ENCODE measurements around the gene LINC01488. TPM values are rescaled to one million over a fixed set of nuclear protein-coding genes. Genes with fewer than 3 reads are reported as not detected.

The LINC01488 gene
- total RNA-seq, 2 experiments from 2014 or later, result not detected

DNA sequence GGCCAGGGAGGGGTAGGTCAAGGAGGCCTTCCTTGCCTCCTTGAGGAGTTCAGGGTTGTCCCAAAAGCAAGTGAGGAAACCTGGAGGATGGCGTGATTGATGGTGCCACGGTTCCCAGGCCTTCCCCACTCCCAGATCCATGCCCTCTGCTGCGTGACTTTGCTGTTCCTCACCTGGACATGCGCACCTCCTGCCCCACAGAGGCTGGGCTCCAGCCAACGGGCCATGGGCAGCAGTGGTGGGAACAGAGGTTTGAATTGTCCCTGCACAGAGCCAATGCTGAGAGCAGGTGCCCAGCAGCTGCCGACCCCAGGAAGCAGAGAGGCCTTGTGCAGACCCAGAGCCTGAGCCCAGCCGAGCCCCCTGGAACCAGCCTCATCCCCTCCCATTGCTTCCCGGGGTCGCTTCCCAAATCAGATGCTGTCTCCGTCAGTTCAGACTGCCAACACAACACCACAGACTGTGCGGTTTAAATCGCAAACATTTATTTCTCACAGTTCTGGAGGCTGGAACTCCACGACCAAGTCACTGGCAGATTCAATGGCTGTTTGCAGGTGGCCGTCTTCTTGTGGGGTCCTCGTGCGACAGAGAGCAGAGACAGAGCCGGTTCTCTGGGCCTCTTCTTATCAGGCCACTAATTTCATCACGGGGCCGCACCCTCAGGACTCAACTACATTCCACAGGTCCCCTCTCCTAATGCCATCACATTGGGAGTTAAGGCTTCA lies 6.2 kb upstream of the LINC01488 start:
- H3K4me3 Mint-ChIP-seq, result no peak overlapping the region
- no peak overlapping the region for H3K27ac Mint-ChIP-seq

DNA sequence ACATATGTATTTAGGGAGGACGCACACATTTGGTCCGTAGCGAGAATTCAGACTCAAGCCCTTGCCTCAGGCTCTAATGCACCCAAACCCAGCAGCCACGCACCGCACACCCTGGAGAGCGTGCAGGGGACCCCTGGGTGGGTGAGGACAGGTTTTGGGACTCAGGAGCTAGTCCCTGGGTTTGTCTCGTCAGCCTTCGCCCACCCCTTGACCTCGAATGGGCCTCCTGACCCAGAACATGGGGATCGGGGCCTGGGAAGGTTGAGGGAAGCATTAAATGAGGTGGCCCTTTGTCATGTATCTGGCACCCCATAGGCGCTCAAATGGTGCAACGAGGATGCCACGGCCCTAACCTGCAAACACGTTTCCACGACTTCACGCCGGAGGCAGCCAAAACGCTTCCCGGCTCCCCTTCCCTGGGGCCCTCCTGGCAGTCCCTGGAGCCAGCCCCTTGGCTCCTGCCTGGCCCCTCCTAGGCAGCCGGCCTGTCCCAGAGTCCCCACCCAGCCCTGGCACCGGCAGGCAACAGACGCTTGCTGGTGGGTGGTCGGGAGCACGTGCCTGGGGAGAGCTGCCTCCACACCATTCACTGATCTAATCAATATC lies 5.5 kb upstream of the LINC01488 start:
- no peak for ATAC-seq (ENCODE audit: poor library complexity)
- H3K36me3 Mint-ChIP-seq (ENCODE audit: low read depth), result no peaks in the 10 kb centered on the region
- POLR2A ChIA-PET, result no interaction called here
- H3K27me3 Mint-ChIP-seq, result peaks cover 4% of the 10 kb centered on the region
- Histone ChIP-seq H3K4me3 (ENCODE audit: low read length) (no peak overlapping the region), H3K36me3 (ENCODE audit: insufficient read depth, low read length) (no peaks in the 10 kb centered on the region), H3K27me3 (ENCODE audit: control insufficient read depth in 1 of 2, insufficient read depth in 2 of 2, low read length in 2 of 2) (peaks cover 0 to 7% of the 10 kb centered on the region in 2 experiments), H3K9me3 (ENCODE audit: control insufficient read depth in 1 of 2, insufficient read depth in 1 of 2, low read length in 2 of 2) (peaks cover 0 to 14% of the 10 kb centered on the region in 2 experiments), H3K4me1 (ENCODE audit: insufficient read depth, low read length) (no peaks in the 10 kb centered on the region), H3K27ac (ENCODE audit: low read depth in 1 of 2, low read length in 2 of 2) (no peak overlapping the region)
- no peak for DNase-seq
- intact Hi-C loops (cut with DNase I, micrococcal nuclease), result no loop called here
- H3K27ac Mint-ChIP-seq, result no peak overlapping the region
- TF ChIP-seq, protein P1, sequence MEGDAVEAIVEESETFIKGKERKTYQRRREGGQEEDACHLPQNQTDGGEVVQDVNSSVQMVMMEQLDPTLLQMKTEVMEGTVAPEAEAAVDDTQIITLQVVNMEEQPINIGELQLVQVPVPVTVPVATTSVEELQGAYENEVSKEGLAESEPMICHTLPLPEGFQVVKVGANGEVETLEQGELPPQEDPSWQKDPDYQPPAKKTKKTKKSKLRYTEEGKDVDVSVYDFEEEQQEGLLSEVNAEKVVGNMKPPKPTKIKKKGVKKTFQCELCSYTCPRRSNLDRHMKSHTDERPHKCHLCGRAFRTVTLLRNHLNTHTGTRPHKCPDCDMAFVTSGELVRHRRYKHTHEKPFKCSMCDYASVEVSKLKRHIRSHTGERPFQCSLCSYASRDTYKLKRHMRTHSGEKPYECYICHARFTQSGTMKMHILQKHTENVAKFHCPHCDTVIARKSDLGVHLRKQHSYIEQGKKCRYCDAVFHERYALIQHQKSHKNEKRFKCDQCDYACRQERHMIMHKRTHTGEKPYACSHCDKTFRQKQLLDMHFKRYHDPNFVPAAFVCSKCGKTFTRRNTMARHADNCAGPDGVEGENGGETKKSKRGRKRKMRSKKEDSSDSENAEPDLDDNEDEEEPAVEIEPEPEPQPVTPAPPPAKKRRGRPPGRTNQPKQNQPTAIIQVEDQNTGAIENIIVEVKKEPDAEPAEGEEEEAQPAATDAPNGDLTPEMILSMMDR (IDR thresholded peaks at IDR 0.05), result no peak
- H3K4me1 Mint-ChIP-seq (ENCODE audit: low read depth), result no peaks in the 10 kb centered on the region
- no peak overlapping the region for H3K4me3 Mint-ChIP-seq
- no peaks in the 10 kb centered on the region for H3K9me3 Mint-ChIP-seq
- CTCF ChIA-PET, result no interaction called here

More for the DNA sequence above, 6.2 kb upstream of the LINC01488 start:
- Histone ChIP-seq H3K9me3 (ENCODE audit: control insufficient read depth in 1 of 2, insufficient read depth in 1 of 2, low read length in 2 of 2) (peaks cover 0 to 12% of the 10 kb centered on the region in 2 experiments), H3K27me3 (ENCODE audit: control insufficient read depth in 1 of 2, insufficient read depth in 2 of 2, low read length in 2 of 2) (peaks cover 0 to 7% of the 10 kb centered on the region in 2 experiments), H3K27ac (ENCODE audit: low read depth in 1 of 2, low read length in 2 of 2) (no peak overlapping the region), H3K4me3 (ENCODE audit: low read length) (no peak overlapping the region), H3K36me3 (ENCODE audit: insufficient read depth, low read length) (no peaks in the 10 kb centered on the region), H3K4me1 (ENCODE audit: insufficient read depth, low read length) (no peaks in the 10 kb centered on the region)
- no peaks in the 10 kb centered on the region for H3K36me3 Mint-ChIP-seq (ENCODE audit: low read depth)
- H3K9me3 Mint-ChIP-seq, result no peaks in the 10 kb centered on the region
- intact Hi-C loops (cut with DNase I, micrococcal nuclease), result no loop called here
- no peaks in the 10 kb centered on the region for H3K4me1 Mint-ChIP-seq (ENCODE audit: low read depth)
- peaks cover 4% of the 10 kb centered on the region for H3K27me3 Mint-ChIP-seq
- ChIA-PET CTCF (no interaction called here), POLR2A (no interaction called here)
- TF ChIP-seq, protein P1 (IDR thresholded peaks at IDR 0.05), result no peak
- ATAC-seq (ENCODE audit: poor library complexity), result no peak
- DNase-seq, result no peak

DNA sequence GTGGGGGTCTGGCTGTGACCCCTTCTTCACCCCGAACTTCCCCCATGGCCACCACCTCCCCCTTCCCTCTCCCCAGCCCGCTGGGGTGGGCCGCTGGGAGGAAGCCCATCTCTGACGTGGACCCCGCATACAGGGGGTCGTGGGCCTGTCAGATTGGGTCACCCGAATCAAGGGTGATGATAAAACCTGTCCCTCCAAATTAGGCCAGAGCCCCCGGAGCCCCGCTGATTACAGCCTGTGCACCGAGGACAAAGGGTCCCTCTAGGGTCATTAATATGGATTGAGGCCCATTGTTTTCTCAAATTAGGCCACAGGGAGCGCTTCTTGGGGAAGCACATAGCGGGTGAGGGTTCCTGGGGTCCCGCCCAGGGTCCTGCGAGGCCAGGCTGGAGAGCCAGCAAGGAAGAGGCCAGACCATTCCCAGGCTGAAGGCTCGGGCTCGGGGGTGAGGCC lies 4.9 kb upstream of the LINC01488 start:
- H3K27me3 ChIP-seq (ENCODE audit: control insufficient read depth in 1 of 2, insufficient read depth in 2 of 2, low read length in 2 of 2), result peaks cover 0 to 7% of the 10 kb centered on the region in 2 experiments
- H3K4me1 Mint-ChIP-seq (ENCODE audit: low read depth), result no peaks in the 10 kb centered on the region
- no peak for DNase-seq
- H3K27me3 Mint-ChIP-seq, result peaks cover 4% of the 10 kb centered on the region
- TF ChIP-seq, protein P1 (IDR thresholded peaks at IDR 0.05), result no peak
- no peak overlapping the region for H3K4me3 ChIP-seq (ENCODE audit: low read length)
- no peaks in the 10 kb centered on the region for H3K36me3 ChIP-seq (ENCODE audit: insufficient read depth, low read length)
- no peaks in the 10 kb centered on the region for H3K4me1 ChIP-seq (ENCODE audit: insufficient read depth, low read length)
- H3K27ac ChIP-seq (ENCODE audit: low read depth in 1 of 2, low read length in 2 of 2), result no peak overlapping the region
- no peaks in the 10 kb centered on the region for H3K36me3 Mint-ChIP-seq (ENCODE audit: low read depth)
- H3K9me3 Mint-ChIP-seq, result no peaks in the 10 kb centered on the region
- peaks cover 0 to 19% of the 10 kb centered on the region in 2 experiments for H3K9me3 ChIP-seq (ENCODE audit: control insufficient read depth in 1 of 2, insufficient read depth in 1 of 2, low read length in 2 of 2)
- ChIA-PET POLR2A (no interaction called here), CTCF (no interaction called here)
- no peak for ATAC-seq (ENCODE audit: poor library complexity)
- no peak overlapping the region for H3K27ac Mint-ChIP-seq
- intact Hi-C loops (cut with DNase I, micrococcal nuclease), result no loop called here
- no peak overlapping the region for H3K4me3 Mint-ChIP-seq

Data from CD4-positive, alpha-beta T cell (primary cell).